GM10248 (cell line): Measurements from ENCODE around the gene ADM.

Experiments
- CTCF ChIA-PET: fragments of 300-600 bp; sonication (Branson Sonifier 250); formaldehyde crosslinking; extraction: SDS; loops from one replicate; lab custom pipeline; 2021; ENCODE audit warnings: antibody characterized with exemption; lab: Yijun Ruan, JAX
- POLR2A ChIA-PET: fragments of 350-650 bp; sonication (Branson Sonifier 250); formaldehyde crosslinking; extraction: SDS; loops from one replicate; lab custom pipeline; 2020; ENCODE audit warnings: antibody characterized with exemption; lab: Yijun Ruan, JAX
- DNase-seq: peaks from one replicate; pipeline ENCODE4 v3.0.0; 2012; ENCODE audit errors: extremely low spot score
- TF ChIP-seq, protein P1 (sequence below): IDR thresholded peaks from 2 replicates; pipeline ENCODE4 v1.5.1; 2012; ENCODE audit warnings: mild to moderate bottlenecking, low read depth; ENCODE audit errors: extremely low read depth, missing control alignments, control extremely low read depth

ADM gene

DNA sequence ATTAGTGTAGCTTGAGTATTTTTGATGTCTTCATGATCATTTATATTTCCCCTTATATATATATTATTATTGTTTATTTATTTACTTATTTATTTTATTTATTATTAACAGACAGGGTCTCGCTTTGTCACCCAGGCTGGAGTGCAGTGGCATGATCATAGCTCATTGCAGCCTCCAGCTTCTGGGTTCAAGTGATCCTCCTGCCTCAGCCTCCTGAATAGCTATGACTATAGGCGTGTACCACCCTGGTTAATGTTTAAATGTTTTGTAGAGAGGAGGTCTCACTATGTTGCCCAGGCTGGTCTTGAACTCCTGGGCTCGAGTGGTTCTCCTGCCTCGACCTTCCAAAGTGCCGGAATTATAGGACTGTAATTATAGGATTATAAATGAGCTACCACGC, 10.2 kb downstream of the ADM start:
- ChIA-PET CTCF (interaction anchor here (0.6 to 6.5 kb wide), 8 partner anchors 9 to 331 kb away, joined by 3 to 86 read pairs (median 4); partner anchors contain the start of genes ADM and RNF141), POLR2A (no interaction called here)
- TF ChIP-seq, protein P1, sequence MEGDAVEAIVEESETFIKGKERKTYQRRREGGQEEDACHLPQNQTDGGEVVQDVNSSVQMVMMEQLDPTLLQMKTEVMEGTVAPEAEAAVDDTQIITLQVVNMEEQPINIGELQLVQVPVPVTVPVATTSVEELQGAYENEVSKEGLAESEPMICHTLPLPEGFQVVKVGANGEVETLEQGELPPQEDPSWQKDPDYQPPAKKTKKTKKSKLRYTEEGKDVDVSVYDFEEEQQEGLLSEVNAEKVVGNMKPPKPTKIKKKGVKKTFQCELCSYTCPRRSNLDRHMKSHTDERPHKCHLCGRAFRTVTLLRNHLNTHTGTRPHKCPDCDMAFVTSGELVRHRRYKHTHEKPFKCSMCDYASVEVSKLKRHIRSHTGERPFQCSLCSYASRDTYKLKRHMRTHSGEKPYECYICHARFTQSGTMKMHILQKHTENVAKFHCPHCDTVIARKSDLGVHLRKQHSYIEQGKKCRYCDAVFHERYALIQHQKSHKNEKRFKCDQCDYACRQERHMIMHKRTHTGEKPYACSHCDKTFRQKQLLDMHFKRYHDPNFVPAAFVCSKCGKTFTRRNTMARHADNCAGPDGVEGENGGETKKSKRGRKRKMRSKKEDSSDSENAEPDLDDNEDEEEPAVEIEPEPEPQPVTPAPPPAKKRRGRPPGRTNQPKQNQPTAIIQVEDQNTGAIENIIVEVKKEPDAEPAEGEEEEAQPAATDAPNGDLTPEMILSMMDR: no peak
- DNase-seq: no peak

DNA sequence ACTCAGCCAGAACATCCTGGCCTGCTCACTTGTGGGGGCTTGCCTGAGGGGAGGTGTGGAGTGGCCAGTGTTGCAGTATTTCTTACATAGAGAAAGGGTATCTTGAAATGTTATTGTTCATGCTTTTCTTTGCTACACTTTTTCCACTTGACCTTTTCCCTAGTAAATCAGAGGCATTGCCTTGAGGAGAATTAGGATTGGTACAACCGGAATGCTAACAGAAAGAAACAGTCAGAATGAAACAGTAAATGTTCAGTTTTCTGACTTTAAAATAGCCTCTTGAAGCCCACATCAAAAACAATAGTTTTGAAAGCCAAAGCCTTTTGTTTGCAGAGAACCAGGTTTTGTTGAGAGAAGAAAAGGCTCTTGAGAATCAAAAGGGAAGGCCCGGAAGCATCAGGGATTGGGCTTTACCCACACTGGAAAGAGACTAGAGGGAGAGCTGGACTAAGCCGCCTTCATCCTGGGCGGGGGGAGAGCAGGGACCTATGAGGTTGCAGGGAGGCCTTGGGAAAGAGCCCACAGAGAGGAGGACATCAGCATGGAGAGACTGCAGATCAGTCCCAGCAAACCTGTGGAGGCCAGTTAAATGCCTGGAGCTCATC, 12.4 kb downstream of the ADM start:
- ChIA-PET CTCF (interaction anchor here (0.9 to 6.5 kb wide), 5 partner anchors 11 to 78 kb away, joined by 3 to 86 read pairs (median 3); partner anchors contain the start of gene ADM), POLR2A (interaction anchor here (0.7 kb wide), 1 partner anchor 594 kb away, joined by 4 read pairs; no protein-coding TSS in a partner anchor)
- TF ChIP-seq, protein P1: no peak
- DNase-seq: peak; percentile 28

DNA sequence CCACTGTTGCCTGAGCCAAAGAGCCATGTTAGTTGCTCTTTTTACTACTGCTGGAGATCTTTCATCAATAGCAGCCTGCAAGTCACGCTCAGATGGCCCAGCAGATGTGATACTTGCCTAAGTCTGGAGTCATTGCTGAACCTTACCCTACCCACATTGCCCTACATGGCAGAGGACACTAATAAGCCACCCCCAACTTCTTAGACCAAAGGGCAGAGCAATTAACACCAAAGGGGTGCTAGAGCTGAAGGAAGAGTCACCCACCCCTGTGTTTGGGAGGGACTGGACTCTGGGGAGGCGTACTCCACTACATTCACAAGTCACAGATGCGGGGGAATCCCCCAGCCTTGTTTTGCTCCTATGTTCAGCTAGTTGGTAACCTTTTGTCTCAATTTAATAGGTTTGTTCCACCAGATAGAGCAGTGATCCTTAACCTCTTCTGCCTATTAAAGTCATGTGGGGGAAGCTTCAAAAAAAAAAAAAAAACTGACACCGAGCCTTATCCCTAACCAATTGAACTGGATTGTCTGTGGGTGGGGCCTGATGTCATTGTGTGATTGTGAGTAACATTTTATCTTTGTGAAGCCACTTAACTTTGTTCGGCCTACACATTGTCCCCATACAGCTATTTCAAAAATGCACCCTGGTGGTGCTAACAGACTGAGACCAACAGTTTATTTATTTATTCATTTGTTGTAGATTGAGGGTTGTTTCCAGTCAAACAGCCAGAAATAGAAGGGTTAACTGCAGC, 13.1 kb downstream of the ADM start:
- TF ChIP-seq, protein P1: no peak
- peak; percentile 55 for DNase-seq
- ChIA-PET POLR2A (interaction anchor here (0.6 to 1.1 kb wide), 4 partner anchors 9 to 766 kb away, joined by 3 to 5 read pairs (median 4); no protein-coding TSS in a partner anchor), CTCF (interaction anchor here (0.7 to 6.5 kb wide), 7 partner anchors 10 to 570 kb away, joined by 3 to 86 read pairs (median 3); partner anchors contain the start of gene ADM)

DNA sequence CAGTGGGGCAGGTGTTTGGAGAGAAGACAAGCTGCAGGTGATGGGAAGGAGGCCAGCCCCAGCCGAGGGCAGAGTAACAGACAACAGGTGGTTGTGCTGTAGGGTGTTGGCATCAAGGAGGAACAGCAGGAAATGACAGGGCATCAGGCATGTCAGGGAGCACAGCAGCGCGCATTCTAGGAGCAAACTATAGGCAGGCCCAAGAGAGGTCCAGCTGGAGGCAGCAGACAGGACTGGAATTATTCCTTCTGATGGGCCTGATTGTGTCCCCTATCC, 13.6 kb downstream of the ADM start:
- no peak for DNase-seq
- TF ChIP-seq, protein P1: no peak
- CTCF ChIA-PET: interaction anchor here (0.7 to 6.5 kb wide), 5 partner anchors 10 to 571 kb away, joined by 3 to 86 read pairs (median 3); partner anchors contain the start of gene ADM
- POLR2A ChIA-PET: interaction anchor here (0.7 to 1.1 kb wide), 2 partner anchors 9 to 12 kb away, joined by 4 to 5 read pairs; no protein-coding TSS in a partner anchor

DNA sequence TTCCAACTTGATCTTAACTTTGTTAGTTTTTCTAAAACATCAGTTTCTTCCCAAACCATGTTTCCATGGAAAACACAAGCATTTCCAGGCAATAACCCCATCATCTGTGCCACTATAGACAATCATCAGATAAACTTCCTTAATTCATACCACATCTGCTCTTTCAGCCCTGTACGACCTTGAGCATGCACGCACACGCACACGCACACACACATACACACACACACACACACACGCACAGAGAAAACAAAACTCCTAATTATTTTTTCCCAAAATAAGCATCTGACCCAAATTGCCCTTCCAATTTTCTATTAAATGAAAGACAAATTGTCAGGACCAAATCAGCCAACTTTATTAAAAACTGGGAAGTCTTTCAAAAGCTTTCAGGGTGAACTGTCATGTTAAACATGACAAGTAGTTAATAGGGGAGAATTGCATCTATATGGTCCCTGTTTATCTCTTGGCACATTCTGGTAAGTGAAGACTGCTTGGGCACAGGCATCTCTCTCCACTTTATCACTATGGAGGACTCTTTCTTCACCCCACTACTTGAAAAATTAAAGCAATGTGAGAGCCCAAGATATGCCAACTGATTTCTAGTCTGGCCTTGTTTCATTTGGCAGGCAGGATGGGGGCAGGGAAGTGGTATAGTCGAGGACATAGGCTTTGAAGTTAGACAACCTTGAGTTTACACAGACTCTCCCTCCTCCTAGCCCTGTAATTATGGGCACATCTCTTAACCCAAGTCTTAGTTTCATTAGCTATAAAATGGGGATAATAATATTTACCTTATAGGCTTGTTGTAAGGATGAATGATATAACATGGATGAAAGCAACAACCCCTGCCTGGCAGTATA, 15.1 kb downstream of the ADM start:
- POLR2A ChIA-PET: no interaction called here
- CTCF ChIA-PET: interaction anchor here (2.7 to 3.6 kb wide), 2 partner anchors 9 to 15 kb away, joined by 13 to 51 read pairs; partner anchors contain the start of gene ADM
- TF ChIP-seq, protein P1: no peak
- no peak for DNase-seq

DNA sequence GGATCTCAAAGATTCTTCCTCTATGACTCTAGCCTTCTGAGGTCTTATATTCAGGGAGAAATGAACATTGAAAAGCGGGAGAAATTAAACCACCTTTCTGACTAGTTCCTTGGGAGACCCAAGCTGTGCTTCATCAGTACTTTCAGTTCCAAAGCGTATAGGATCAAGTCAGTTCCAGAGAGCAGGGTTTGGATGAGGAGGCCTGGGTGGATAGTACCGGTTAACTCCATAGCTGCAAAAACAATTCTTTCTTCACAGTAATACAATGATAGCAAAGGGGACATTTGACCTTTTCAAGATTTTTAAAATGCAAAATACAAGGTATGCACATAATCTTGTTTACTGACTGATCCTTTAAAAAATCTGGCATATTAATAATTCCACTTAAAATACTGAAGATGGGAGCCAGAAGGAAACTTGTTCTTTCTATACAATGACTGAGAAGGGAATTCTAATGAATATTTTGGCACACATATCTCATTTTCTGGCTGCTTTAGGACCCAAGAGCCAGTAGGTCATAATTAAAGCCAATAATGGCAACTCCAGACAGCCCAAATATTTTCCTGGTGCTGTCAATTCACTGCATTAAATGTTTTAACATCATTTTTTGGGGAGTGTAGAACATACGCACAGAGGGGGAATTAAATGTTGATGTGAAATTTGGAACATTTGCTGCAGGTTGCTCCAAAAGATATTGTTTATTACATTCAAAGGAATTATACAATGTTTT, 16.0 kb downstream of the ADM start:
- TF ChIP-seq, protein P1: no peak
- DNase-seq: no peak
- ChIA-PET CTCF (interaction anchor here (1.5 to 3.6 kb wide), 3 partner anchors 10 to 45 kb away, joined by 4 to 51 read pairs (median 13); partner anchors contain the start of gene ADM), POLR2A (no interaction called here)
